Measurements from ENCODE around the gene LDHAL6B. TPM values are rescaled to one million over a fixed set of nuclear protein-coding genes. Genes with fewer than 3 reads are reported as not detected.

LDHAL6B gene
- total RNA-seq, result not detected

- H3K9me3 ChIP-seq, result no peaks in the 10 kb centered on the region
- intact Hi-C loops (cut with DNase I), result no loop called here
- no peak within 1 kb of the TSS for H3K4me3 ChIP-seq
- no peak within 1 kb of the TSS for H3K27ac ChIP-seq
- H3K4me1 ChIP-seq, result no peaks in the 10 kb centered on the region
- TF ChIP-seq POLR2AphosphoS5 (IDR thresholded peaks at IDR 0.05; ENCODE audit: insufficient read depth in 1 of 2, low read depth in 1 of 2) (no peak), POLR2A (IDR thresholded peaks at IDR 0.05) (no peak)
- TF ChIP-seq, protein P1, sequence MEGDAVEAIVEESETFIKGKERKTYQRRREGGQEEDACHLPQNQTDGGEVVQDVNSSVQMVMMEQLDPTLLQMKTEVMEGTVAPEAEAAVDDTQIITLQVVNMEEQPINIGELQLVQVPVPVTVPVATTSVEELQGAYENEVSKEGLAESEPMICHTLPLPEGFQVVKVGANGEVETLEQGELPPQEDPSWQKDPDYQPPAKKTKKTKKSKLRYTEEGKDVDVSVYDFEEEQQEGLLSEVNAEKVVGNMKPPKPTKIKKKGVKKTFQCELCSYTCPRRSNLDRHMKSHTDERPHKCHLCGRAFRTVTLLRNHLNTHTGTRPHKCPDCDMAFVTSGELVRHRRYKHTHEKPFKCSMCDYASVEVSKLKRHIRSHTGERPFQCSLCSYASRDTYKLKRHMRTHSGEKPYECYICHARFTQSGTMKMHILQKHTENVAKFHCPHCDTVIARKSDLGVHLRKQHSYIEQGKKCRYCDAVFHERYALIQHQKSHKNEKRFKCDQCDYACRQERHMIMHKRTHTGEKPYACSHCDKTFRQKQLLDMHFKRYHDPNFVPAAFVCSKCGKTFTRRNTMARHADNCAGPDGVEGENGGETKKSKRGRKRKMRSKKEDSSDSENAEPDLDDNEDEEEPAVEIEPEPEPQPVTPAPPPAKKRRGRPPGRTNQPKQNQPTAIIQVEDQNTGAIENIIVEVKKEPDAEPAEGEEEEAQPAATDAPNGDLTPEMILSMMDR (IDR thresholded peaks at IDR 0.05), result no peak
- H3K36me3 ChIP-seq, result peaks cover 0 to 32% of the 10 kb centered on the region in 2 donors
- H3K27me3 ChIP-seq, result no peaks in the 10 kb centered on the region
- no peak for DNase-seq (ENCODE audit: extremely low spot score in 2 of 2)
These were observed at the start of gene LDHAL6B for GRCh38 chr15:59206623-59207183. Gene LDHAL6B, plus strand, starts transcription at chr15:59206843. Its CDS starts 98 bp downstream, at chr15:59206941.

DNA sequence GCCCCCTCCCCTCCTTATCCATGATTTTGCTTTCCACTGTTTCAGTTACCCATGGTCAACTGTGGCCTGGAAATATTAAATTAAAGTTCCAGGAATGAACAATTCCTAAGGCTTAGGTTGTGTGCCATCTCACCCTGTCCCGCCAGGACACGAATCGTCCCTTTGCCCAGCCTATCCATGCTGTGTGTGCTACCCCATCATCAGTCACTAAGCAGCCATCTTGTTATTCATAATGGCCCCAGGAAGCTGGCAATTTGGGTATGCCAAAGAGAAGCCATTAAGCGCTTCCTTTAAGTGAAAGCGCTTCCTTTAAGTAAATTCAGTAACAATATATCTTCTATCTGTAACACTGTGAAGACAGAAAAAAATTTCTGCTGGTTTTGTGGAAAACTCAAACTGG is 49.2 kb upstream of the LDHAL6B start:
- H3K4me1 ChIP-seq, result peaks cover 8% of the 10 kb centered on the region
- no peaks in the 10 kb centered on the region for H3K27me3 ChIP-seq
- no peaks in the 10 kb centered on the region for H3K9me3 ChIP-seq
- no peak overlapping the region for H3K27ac ChIP-seq
- TF ChIP-seq POLR2A (IDR thresholded peaks at IDR 0.05) (no peak), POLR2AphosphoS5 (IDR thresholded peaks at IDR 0.05; ENCODE audit: insufficient read depth in 1 of 2, low read depth in 1 of 2) (no peak)
- TF ChIP-seq, protein P1 (IDR thresholded peaks at IDR 0.05), result no peak
- H3K4me3 ChIP-seq, result no peak overlapping the region
- no peak for DNase-seq (ENCODE audit: extremely low spot score in 2 of 2)
- intact Hi-C loops (cut with DNase I), result no loop called here
- H3K36me3 ChIP-seq, result peaks cover 0 to 49% of the 10 kb centered on the region in 2 donors

DNA sequence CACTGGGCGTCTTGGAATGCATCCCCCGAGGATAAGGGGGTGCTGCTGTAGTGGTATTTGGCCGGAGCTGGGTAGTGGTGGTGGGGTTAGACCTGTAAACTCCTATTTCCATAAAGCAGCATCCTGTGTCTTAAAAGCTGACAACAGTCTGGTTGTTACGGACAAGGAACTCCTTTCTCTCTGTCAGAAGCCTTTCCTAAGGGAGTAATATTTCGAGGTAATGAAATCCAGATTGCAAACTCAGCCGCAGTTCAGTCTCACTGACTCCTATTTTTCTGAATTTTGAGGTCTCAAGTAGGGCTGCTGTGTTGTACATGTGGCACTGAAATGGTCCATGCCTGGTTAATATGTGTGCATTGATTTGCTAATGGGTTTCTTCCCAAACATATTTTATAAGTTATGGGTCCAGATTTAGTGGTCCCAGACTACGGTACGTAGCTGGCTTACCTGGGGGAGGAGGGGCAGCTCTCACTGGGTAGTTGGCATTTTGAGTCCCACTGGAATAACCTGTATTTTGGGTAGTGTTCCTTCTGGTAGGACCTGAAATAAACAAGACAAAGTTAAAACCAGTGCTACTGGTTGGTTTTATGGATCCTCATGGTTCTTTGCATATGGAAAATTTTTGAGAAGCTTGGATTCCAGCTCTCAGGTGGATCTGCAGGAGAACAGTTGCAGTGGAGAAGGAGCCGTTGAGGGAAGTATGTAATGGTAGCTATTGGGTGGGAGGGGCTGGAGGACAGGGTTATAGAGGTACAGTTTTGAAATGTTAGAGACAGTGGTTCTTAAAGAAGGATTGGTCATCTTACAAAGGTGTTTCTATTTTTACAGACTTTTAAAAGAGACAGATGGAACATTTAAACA is 48.6 kb upstream of the LDHAL6B start:
- TF ChIP-seq POLR2AphosphoS5 (IDR thresholded peaks at IDR 0.05; ENCODE audit: insufficient read depth in 1 of 2, low read depth in 1 of 2) (no peak), POLR2A (IDR thresholded peaks at IDR 0.05) (no peak)
- TF ChIP-seq, protein P1 (IDR thresholded peaks at IDR 0.05), result no peak
- Histone ChIP-seq H3K4me3 (no peak overlapping the region), H3K36me3 (peaks cover 0 to 48% of the 10 kb centered on the region in 2 donors), H3K27ac (no peak overlapping the region), H3K9me3 (no peaks in the 10 kb centered on the region), H3K4me1 (peaks cover 8% of the 10 kb centered on the region), H3K27me3 (no peaks in the 10 kb centered on the region)
- DNase-seq (ENCODE audit: extremely low spot score in 2 of 2), result no peak
- intact Hi-C loops (cut with DNase I), result no loop called here

DNA sequence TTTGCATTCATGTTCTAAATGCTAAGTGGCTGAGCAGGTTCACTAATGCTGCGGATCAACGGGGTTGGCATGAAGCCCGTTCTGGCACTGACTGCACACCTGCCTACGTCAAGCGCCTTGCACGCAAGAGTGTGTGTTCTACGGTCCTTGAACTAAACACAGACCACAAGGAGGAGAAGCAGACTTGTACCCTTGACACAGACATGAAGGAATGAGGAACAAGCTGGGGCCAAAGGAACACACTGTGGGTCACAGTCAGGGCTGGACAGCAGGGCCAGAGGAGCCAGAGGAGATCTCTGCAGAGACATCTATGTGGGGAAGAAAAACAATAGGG is 48.0 kb upstream of the LDHAL6B start:
- H3K9me3 ChIP-seq, result no peaks in the 10 kb centered on the region
- intact Hi-C loops (cut with DNase I), result no loop called here
- no peak overlapping the region for H3K4me3 ChIP-seq
- TF ChIP-seq, protein P1 (IDR thresholded peaks at IDR 0.05), result no peak
- TF ChIP-seq POLR2AphosphoS5 (IDR thresholded peaks at IDR 0.05; ENCODE audit: insufficient read depth in 1 of 2, low read depth in 1 of 2) (no peak), POLR2A (IDR thresholded peaks at IDR 0.05) (no peak)
- DNase-seq (ENCODE audit: extremely low spot score in 2 of 2), result no peak
- H3K36me3 ChIP-seq, result peaks cover 0 to 42% of the 10 kb centered on the region in 2 donors
- H3K27me3 ChIP-seq, result no peaks in the 10 kb centered on the region
- peaks cover 8% of the 10 kb centered on the region for H3K4me1 ChIP-seq
- H3K27ac ChIP-seq, result no peak overlapping the region

- H3K36me3 ChIP-seq, result peaks cover 0 to 37% of the 10 kb centered on the region in 2 donors
- intact Hi-C loops (cut with DNase I), result no loop called here
- no peak overlapping the region for H3K27ac ChIP-seq
These were observed 47.4 kb upstream of the LDHAL6B start for GRCh38 chr15:59159210-59159609.

More at GRCh38 chr15:59159210-59159609, 47.4 kb upstream of the LDHAL6B start:
- Histone ChIP-seq H3K9me3 (no peaks in the 10 kb centered on the region), H3K4me1 (peaks cover 8% of the 10 kb centered on the region), H3K4me3 (no peak overlapping the region), H3K27me3 (no peaks in the 10 kb centered on the region)
- no peak for DNase-seq (ENCODE audit: extremely low spot score in 2 of 2)
- TF ChIP-seq POLR2AphosphoS5 (IDR thresholded peaks at IDR 0.05; ENCODE audit: insufficient read depth in 1 of 2, low read depth in 1 of 2), result no peak
- TF ChIP-seq POLR2A (IDR thresholded peaks at IDR 0.05), result no peak
- TF ChIP-seq, protein P1 (IDR thresholded peaks at IDR 0.05), result no peak

All from vagina (tissue), 2 donors.